Astrocyte (in vitro differentiated cells and primary cell): ENCODE measurements around the gene OR11H6. TPM values are rescaled to one million over a fixed set of nuclear protein-coding genes. Genes with fewer than 3 reads are reported as not detected.

Source experiments
- DNase-seq: peaks from one replicate; pipeline ENCODE4 v3.0.0-alpha.2; 2010; ENCODE audit warnings: low read depth
- FAIRE-seq: peaks from 2 replicates; lab custom pipeline; 2011; peaks lifted over from hg19 to GRCh38; lab: Jason Lieb, UNC
- H2AFZ ChIP-seq: 2 replicates; pipeline ENCODE4 v1.6.0; 2012; ENCODE audit warnings: low read depth, low read length, inconsistent platforms
- H3K27ac ChIP-seq: 2 replicates; pipeline ENCODE4 v1.5.1; 2011; ENCODE audit warnings: low read depth, low read length, inconsistent platforms
- H3K27me3 ChIP-seq: 2 replicates; pipeline ENCODE4 v1.6.0; 2011; ENCODE audit warnings: low read length, inconsistent platforms; ENCODE audit not compliant: insufficient read depth
- H3K36me3 ChIP-seq: 2 replicates; pipeline ENCODE4 v1.5.1; 2011; ENCODE audit warnings: low read length, inconsistent platforms; ENCODE audit not compliant: insufficient read depth
- H3K4me1 ChIP-seq: 2 replicates; pipeline ENCODE4 v1.5.1; 2011; ENCODE audit warnings: low read length, inconsistent platforms; ENCODE audit not compliant: insufficient read depth
- H3K4me2 ChIP-seq: 2 replicates; pipeline ENCODE4 v1.6.0; 2012; ENCODE audit warnings: low read length, inconsistent platforms
- H3K4me3 ChIP-seq: 2 replicates; pipeline ENCODE4 v1.5.1; 2011; ENCODE audit warnings: low read depth, mild to moderate bottlenecking, low read length, inconsistent platforms; ENCODE audit not compliant: insufficient read depth
- H3K79me2 ChIP-seq: 2 replicates; pipeline ENCODE4 v1.6.0; 2012; ENCODE audit warnings: mild to moderate bottlenecking, low read length, inconsistent platforms; ENCODE audit not compliant: insufficient read depth
- H3K9ac ChIP-seq: 2 replicates; pipeline ENCODE4 v1.6.0; 2012; ENCODE audit warnings: mild to moderate bottlenecking, low read length, inconsistent platforms
- H3K9me3 ChIP-seq: 2 replicates; pipeline ENCODE4 v1.5.1; 2012; ENCODE audit warnings: low read depth, mild to moderate bottlenecking, low read length, inconsistent platforms; ENCODE audit not compliant: insufficient read depth
- H4K20me1 ChIP-seq: 2 replicates; pipeline ENCODE4 v1.6.0; 2012; ENCODE audit warnings: low read length, inconsistent platforms; ENCODE audit not compliant: insufficient read depth
- H3K27ac Mint-ChIP-seq: one replicate; pipeline ENCODE4 v1.8.0; 2021; ENCODE audit warnings: mild to moderate bottlenecking, mixed read lengths; ENCODE audit not compliant: unreplicated experiment
- H3K27me3 Mint-ChIP-seq: one replicate; pipeline ENCODE4 v1.8.0; 2021; ENCODE audit warnings: low read depth, mixed read lengths; ENCODE audit not compliant: unreplicated experiment
- H3K36me3 Mint-ChIP-seq: one replicate; pipeline ENCODE4 v1.8.0; 2021; ENCODE audit warnings: low read depth, mixed read lengths; ENCODE audit not compliant: unreplicated experiment
- H3K4me1 Mint-ChIP-seq: one replicate; pipeline ENCODE4 v1.8.0; 2021; ENCODE audit warnings: low read depth, mixed read lengths; ENCODE audit not compliant: unreplicated experiment
- H3K4me3 Mint-ChIP-seq: one replicate; pipeline ENCODE4 v1.8.0; 2021; ENCODE audit warnings: mild to moderate bottlenecking, moderate library complexity, mixed read lengths; ENCODE audit not compliant: unreplicated experiment
- H3K9me3 Mint-ChIP-seq: one replicate; pipeline ENCODE4 v1.8.0; 2021; ENCODE audit warnings: mild to moderate bottlenecking, mixed read lengths; ENCODE audit not compliant: unreplicated experiment
- CTCF ChIP-seq: IDR thresholded peaks from 2 replicates; pipeline ENCODE4 v1.5.1; 2011; ENCODE audit warnings: low read depth, mild to moderate bottlenecking, inconsistent platforms, low read length, moderate library complexity; ENCODE audit not compliant: insufficient read depth
- EZH2 ChIP-seq: IDR thresholded peaks from 2 replicates; pipeline ENCODE4 v1.6.1; 2012; ENCODE audit warnings: mild to moderate bottlenecking, low read length, inconsistent platforms; ENCODE audit not compliant: insufficient read depth
- total RNA-seq: library from RNA; stranded (reverse); gene quantifications from 2 replicates; pipeline ENCODE4 v1.2.1, GENCODE V29; 2021

The OR11H6 gene
- total RNA-seq, 1 donor from 2014 or later: not detected

GRCh38 chr14:20274062-20274461 lies 50.6 kb downstream of the OR11H6 start:
- Histone ChIP-seq H3K4me2 (no peak overlapping the region), H3K27me3 (no peaks in the 10 kb centered on the region), H3K79me2 (no peaks in the 10 kb centered on the region), H3K4me3 (no peak overlapping the region), H2AFZ (no peak overlapping the region), H3K36me3 (no peaks in the 10 kb centered on the region), H3K9ac (no peak overlapping the region), H4K20me1 (no peaks in the 10 kb centered on the region), H3K9me3 (peaks cover 3% of the 10 kb centered on the region), H3K27ac (no peak overlapping the region), H3K4me1 (no peaks in the 10 kb centered on the region)
- no peak overlapping the region for H3K27ac Mint-ChIP-seq
- TF ChIP-seq CTCF: no peak
- no peak for TF ChIP-seq EZH2
- peaks cover 31% of the 10 kb centered on the region for H3K36me3 Mint-ChIP-seq
- H3K9me3 Mint-ChIP-seq: peaks cover 8% of the 10 kb centered on the region
- no peaks in the 10 kb centered on the region for H3K27me3 Mint-ChIP-seq
- no peak for DNase-seq
- no peak overlapping the region for H3K4me3 Mint-ChIP-seq
- FAIRE-seq: no peak
- H3K4me1 Mint-ChIP-seq: peaks cover 6% of the 10 kb centered on the region

Other genes starting within 250 kb of the OR11H6 start
- not detected in 2 replicates for gene OR4K15, start 248.1 kb upstream of the OR11H6 start, total RNA-seq
- gene OR4Q2, start 221.5 kb upstream of the OR11H6 start, total RNA-seq: not detected in 2 replicates
- not detected in 2 replicates for gene OR4K14, start 204.4 kb upstream of the OR11H6 start, total RNA-seq
- not detected in 2 replicates for gene OR4K13, start 187.7 kb upstream of the OR11H6 start, total RNA-seq
- not detected in 2 replicates for gene OR4L1, start 163.7 kb upstream of the OR11H6 start, total RNA-seq
- not detected in 2 replicates for gene OR4K17, start 113.0 kb upstream of the OR11H6 start, total RNA-seq
- gene OR4N5, start 84.9 kb upstream of the OR11H6 start, total RNA-seq: not detected in 2 replicates
- not detected in 2 replicates for gene OR11G2, start 32.8 kb upstream of the OR11H6 start, total RNA-seq
- gene OR11H7, start 5.3 kb downstream of the OR11H6 start, total RNA-seq: not detected in 2 replicates
- not detected in 2 replicates for gene OR11H4, start 15.6 kb downstream of the OR11H6 start, total RNA-seq
- gene TTC5, start 82.2 kb downstream of the OR11H6 start, total RNA-seq: 25.4 and 26.1 TPM in 2 replicates
- gene CCNB1IP1, start 109.6 kb downstream of the OR11H6 start, total RNA-seq: 78.5 and 89.1 TPM in 2 replicates
- gene PARP2, start 119.9 kb downstream of the OR11H6 start, total RNA-seq: 20.9 and 21.5 TPM in 2 replicates
- 21.0 and 28.4 TPM in 2 replicates for gene TEP1, start 189.8 kb downstream of the OR11H6 start, total RNA-seq
- 0.07 TPM in 1 of 2 replicates, not detected in the other for gene KLHL33, start 212.5 kb downstream of the OR11H6 start, total RNA-seq
- 18.3 and 23.0 TPM in 2 replicates for gene OSGEP, start 231.1 kb downstream of the OR11H6 start, total RNA-seq
- 142 and 148 TPM in 2 replicates for gene APEX1, start 231.5 kb downstream of the OR11H6 start, total RNA-seq
- gene PIP4P1, start 237.7 kb downstream of the OR11H6 start, total RNA-seq: 19.5 and 19.8 TPM in 2 replicates
- 45.5 and 56.8 TPM in 2 replicates for gene PNP, start 245.7 kb downstream of the OR11H6 start, total RNA-seq